Ascending aorta (tissue), 2 donors: ENCODE results near the gene HRK. TPM values are rescaled to one million over a fixed set of nuclear protein-coding genes. Genes with fewer than 3 reads are reported as not detected.

Experiments used
- DNase-seq, 2 donors: peaks; one replicate each; pipeline ENCODE4 v3.0.0-alpha.2; 2019; ENCODE audit warnings: low spot score in 2 of 2
- H3K27ac ChIP-seq, 2 donors: fragments of 200-600 bp; sonication (generic); one replicate each; pipeline ENCODE4 v1.5.1; 2016 to 2017; ENCODE audit warnings: mild to moderate bottlenecking in 1 of 2
- H3K27me3 ChIP-seq: fragments of 200-600 bp; sonication (generic); one replicate; pipeline ENCODE4 v1.5.1; 2017
- H3K36me3 ChIP-seq, 2 donors: fragments of 200-600 bp; sonication (generic); one replicate each; pipeline ENCODE4 v1.5.1; 2016
- H3K4me1 ChIP-seq, 2 donors: fragments of 200-600 bp; sonication (generic); one replicate each; pipeline ENCODE4 v1.5.1; 2016 to 2017; ENCODE audit warnings: mild to moderate bottlenecking in 1 of 2
- H3K4me3 ChIP-seq, 2 donors: fragments of 200-600 bp; sonication (generic); one replicate each; pipeline ENCODE4 v1.5.1; 2016 to 2017; ENCODE audit warnings: mild to moderate bottlenecking in 1 of 2
- H3K9me3 ChIP-seq, 2 donors: fragments of 200-600 bp; sonication (generic); one replicate each; pipeline ENCODE4 v1.5.1; 2016
- CTCF ChIP-seq, 3 experiments: fragments of 200-600 bp in 2 of 3; fragments of 450-650 bp in 1 of 3; sonication (generic) in 2 of 3; IDR thresholded peaks; one replicate each; pipeline ENCODE4 v1.5.1; 2016 to 2019; ENCODE audit warnings: antibody characterized with exemption in 3 of 3, mild to moderate bottlenecking in 1 of 3, moderate library complexity in 1 of 3
- intact Hi-C: fragments of 100-400 bp; cut with DNase I; formaldehyde crosslinking; loops from one replicate; pipeline ENCODE4 v1.15.1; 2023
- total RNA-seq: library from RNA; depleted of rRNA; stranded (reverse); fragments of >200 nt; gene quantifications from one replicate; pipeline ENCODE4 v1.1.0, GENCODE V29; 2016

HRK gene
- total RNA-seq, 1 donor from 2014 or later = not detected

DNA sequence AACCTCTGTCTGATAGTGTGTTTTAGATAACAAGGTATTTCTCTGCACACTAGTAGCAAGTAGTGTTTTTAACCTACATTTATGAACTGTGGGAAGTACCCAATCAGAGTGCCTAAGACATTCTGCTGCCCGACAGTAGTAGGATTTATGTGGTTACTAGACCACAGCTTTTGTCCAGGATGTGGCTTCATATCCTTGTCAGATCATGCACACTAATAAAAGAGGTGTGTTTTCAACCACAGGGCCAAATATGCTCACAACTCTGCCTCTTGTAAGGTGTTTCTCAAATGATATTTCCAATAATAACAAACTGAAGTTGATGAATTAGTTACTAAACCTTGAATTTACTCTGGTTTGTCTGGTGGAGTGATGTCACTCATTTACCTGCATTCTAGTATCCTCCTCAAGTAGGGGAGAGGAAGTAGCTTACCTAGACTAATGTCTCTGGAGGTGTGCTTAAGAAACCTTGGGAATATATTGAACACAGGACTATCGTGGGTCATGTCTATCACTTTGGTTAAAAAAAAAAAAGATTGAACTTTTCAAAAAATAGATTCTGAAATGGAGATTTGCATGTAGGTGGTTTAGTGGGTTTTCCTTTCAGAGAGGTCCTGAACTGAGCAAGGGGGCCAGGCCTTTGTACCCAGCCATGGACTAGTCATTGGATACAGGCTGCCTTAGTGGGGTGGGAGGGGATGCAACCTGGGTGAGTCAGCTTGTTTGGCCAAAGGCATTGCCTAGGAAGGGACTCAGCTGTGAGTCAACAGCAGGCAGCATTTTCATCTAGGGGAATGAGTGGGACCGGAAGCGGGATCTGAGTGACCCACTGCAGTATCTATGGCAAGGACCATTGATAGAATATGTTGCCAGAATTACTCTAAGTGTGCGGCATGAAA, 43.6 kb upstream of the HRK start:
- no peak for DNase-seq
- H3K4me3 ChIP-seq = no peak overlapping the region
- H3K4me1 ChIP-seq = peaks cover 5 to 8% of the 10 kb centered on the region in 2 donors
- intact Hi-C loops = no loop called here
- no peak overlapping the region for H3K27ac ChIP-seq
- TF ChIP-seq CTCF (IDR thresholded peaks at IDR 0.05) = no peak
- no peaks in the 10 kb centered on the region for H3K27me3 ChIP-seq
- H3K9me3 ChIP-seq = no peaks in the 10 kb centered on the region
- H3K36me3 ChIP-seq = peaks cover 6 to 11% of the 10 kb centered on the region in 2 donors

- Histone ChIP-seq H3K4me1 (peaks cover 5 to 8% of the 10 kb centered on the region in 2 donors), H3K4me3 (no peak overlapping the region), H3K27ac (no peak overlapping the region), H3K27me3 (no peaks in the 10 kb centered on the region), H3K36me3 (no peaks in the 10 kb centered on the region), H3K9me3 (no peaks in the 10 kb centered on the region)
- intact Hi-C loops = no loop called here
- no peak for TF ChIP-seq CTCF (IDR thresholded peaks at IDR 0.05)
- no peak for DNase-seq
Measured at GRCh38 chr12:116922194-116922897, 41.1 kb upstream of the HRK start.

GRCh38 chr12:116920939-116921338, 39.7 kb upstream of the HRK start:
- no peaks in the 10 kb centered on the region for H3K36me3 ChIP-seq
- DNase-seq = no peak
- no peaks in the 10 kb centered on the region for H3K9me3 ChIP-seq
- intact Hi-C loops = no loop called here
- no peak overlapping the region for H3K4me3 ChIP-seq
- no peak overlapping the region for H3K27ac ChIP-seq
- TF ChIP-seq CTCF (IDR thresholded peaks at IDR 0.05) = no peak
- H3K4me1 ChIP-seq = peaks cover 4 to 6% of the 10 kb centered on the region in 2 donors
- no peaks in the 10 kb centered on the region for H3K27me3 ChIP-seq

DNA sequence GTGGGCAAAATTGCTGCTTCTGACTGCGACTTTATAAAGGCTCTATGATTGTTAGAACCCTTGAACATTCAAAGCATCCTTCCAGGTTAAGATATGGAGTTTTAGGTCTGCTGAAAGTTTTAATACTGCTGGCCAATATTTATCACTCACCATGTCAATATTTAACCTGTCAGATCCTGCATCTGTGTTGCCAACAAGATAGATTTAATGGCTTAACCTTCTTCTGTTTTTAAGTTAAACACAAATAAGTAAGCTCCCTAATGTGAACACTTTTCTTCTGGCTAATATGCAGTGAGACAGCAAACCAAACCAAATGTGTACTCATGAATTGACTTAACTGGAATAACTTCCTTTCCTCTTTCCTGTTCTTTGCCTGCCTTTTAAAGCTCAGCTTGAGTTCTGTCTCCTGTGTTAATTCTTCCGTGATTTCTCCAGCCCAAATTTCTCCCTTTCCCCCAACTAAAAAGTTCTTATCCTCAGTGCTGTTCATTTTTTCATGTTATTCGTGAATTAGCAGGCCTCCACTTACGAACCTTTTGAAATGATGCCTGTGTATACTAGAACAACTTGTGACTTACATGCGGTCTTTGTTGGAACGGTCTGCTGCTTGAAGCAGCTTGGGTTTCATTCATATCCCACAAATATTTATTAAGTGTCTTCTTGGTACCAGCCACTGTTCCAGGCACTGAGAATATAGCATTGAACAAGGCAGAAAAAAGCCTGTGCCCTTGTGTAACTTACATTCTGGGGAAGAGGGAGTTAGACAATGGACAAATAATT, 38.7 kb upstream of the HRK start:
- intact Hi-C loops = no loop called here
- DNase-seq = no peak

More for the DNA sequence above, 38.7 kb upstream of the HRK start:
- H3K27ac ChIP-seq = no peak overlapping the region
- H3K27me3 ChIP-seq = no peaks in the 10 kb centered on the region
- H3K9me3 ChIP-seq = no peaks in the 10 kb centered on the region
- H3K4me3 ChIP-seq = no peak overlapping the region
- TF ChIP-seq CTCF (IDR thresholded peaks at IDR 0.05) = no peak
- no peaks in the 10 kb centered on the region for H3K36me3 ChIP-seq
- peaks cover 2 to 3% of the 10 kb centered on the region in 2 donors for H3K4me1 ChIP-seq
